ENCODE data around the gene GRHL1.

- TF ChIP-seq POLR2AphosphoS5 (IDR thresholded peaks at IDR 0.05; ENCODE audit: low read depth, low read length) (no peak), TAF1 (IDR thresholded peaks at IDR 0.05; ENCODE audit: borderline replicate concordance, insufficient read depth, low read length) (no peak), SIN3A (IDR thresholded peaks at IDR 0.05; ENCODE audit: borderline replicate concordance, insufficient read depth, low read length) (no peak)
These were observed 51.2 kb downstream of the GRHL1 start for GRCh38 chr2:10002681-10003080.
